Measurements from ENCODE around the gene EMCN. TPM values are rescaled to one million over a fixed set of nuclear protein-coding genes. Genes with fewer than 3 reads are reported as not detected.
"Not testable (repeated sequence)": the region's sequence is repeated elsewhere in the genome, so short reads cannot be mapped to it uniquely, and the experiment has no call there.

EMCN gene
- total RNA-seq, 3 donors from 2014 or later (not counting 1 experiment from before 2014, with no cell fraction given), result not detected

GRCh38 chr4:100414016-100414790, 103.6 kb downstream of the EMCN start:
- no peak for ATAC-seq
- H3K4me3 ChIP-seq (ENCODE audit: low read length), result no peak overlapping the region
- intact Hi-C loops (cut with micrococcal nuclease), result no loop called here
- Mint-ChIP-seq H3K4me1 (no peaks in the 10 kb centered on the region), H3K9me3 (no peaks in the 10 kb centered on the region), H3K27ac (no peak overlapping the region), H3K36me3 (no peaks in the 10 kb centered on the region), H3K27me3 (ENCODE audit: low read depth in 2 of 2) (peaks cover 0 to 3% of the 10 kb centered on the region in 2 donors), H3K4me3 (no peak overlapping the region)
- no peak for TF ChIP-seq CTCF (IDR thresholded peaks at IDR 0.05)
- H3K36me3 ChIP-seq (ENCODE audit: control insufficient read depth, insufficient read depth, low read length), result no peaks in the 10 kb centered on the region
- no peaks in the 10 kb centered on the region for H3K9me3 ChIP-seq (ENCODE audit: control insufficient read depth, insufficient read depth, low read length)
- H3K27ac ChIP-seq (ENCODE audit: low read length), result no peak overlapping the region
- WGBS (ENCODE audit: insufficient coverage), result 91% methylated on average over 2 of the region's 3 CpGs
- no peaks in the 10 kb centered on the region for H3K4me1 ChIP-seq (ENCODE audit: control insufficient read depth, insufficient read depth, low read length)
- no peaks in the 10 kb centered on the region for H3K27me3 ChIP-seq (ENCODE audit: control insufficient read depth, insufficient read depth, low read length)
- no peak for DNase-seq

GRCh38 chr4:100391863-100392262, 126.0 kb downstream of the EMCN start:
- H3K9me3 ChIP-seq (ENCODE audit: control insufficient read depth, insufficient read depth, low read length), result no peaks in the 10 kb centered on the region
- no peaks in the 10 kb centered on the region for H3K4me1 ChIP-seq (ENCODE audit: control insufficient read depth, insufficient read depth, low read length)
- no peaks in the 10 kb centered on the region for H3K36me3 ChIP-seq (ENCODE audit: control insufficient read depth, insufficient read depth, low read length)
- peaks cover 0 to 2% of the 10 kb centered on the region in 2 donors for H3K9me3 Mint-ChIP-seq
- no peaks in the 10 kb centered on the region for H3K4me1 Mint-ChIP-seq
- no peak overlapping the region for H3K4me3 ChIP-seq (ENCODE audit: low read length)
- ATAC-seq, result no peak
- no peaks in the 10 kb centered on the region for H3K27me3 ChIP-seq (ENCODE audit: control insufficient read depth, insufficient read depth, low read length)
- no peak overlapping the region for H3K27ac Mint-ChIP-seq
- WGBS (ENCODE audit: insufficient coverage), result no CpG with 5 or more reads among the region's 1 CpG
- H3K27ac ChIP-seq (ENCODE audit: low read length), result no peak overlapping the region
- DNase-seq, result no peak
- intact Hi-C loops (cut with micrococcal nuclease), result no loop called here
- no peak for TF ChIP-seq CTCF (IDR thresholded peaks at IDR 0.05)
- peaks cover 2 to 7% of the 10 kb centered on the region in 2 donors for H3K27me3 Mint-ChIP-seq (ENCODE audit: low read depth in 2 of 2)
- no peaks in the 10 kb centered on the region for H3K36me3 Mint-ChIP-seq
- no peak overlapping the region for H3K4me3 Mint-ChIP-seq

- no peak overlapping the region for H3K4me3 Mint-ChIP-seq
- H3K9me3 Mint-ChIP-seq, result peaks cover 0 to 2% of the 10 kb centered on the region in 2 donors
- DNase-seq, result no peak
- Histone ChIP-seq H3K4me1 (ENCODE audit: control insufficient read depth, insufficient read depth, low read length) (no peaks in the 10 kb centered on the region), H3K27ac (ENCODE audit: low read length) (no peak overlapping the region), H3K4me3 (ENCODE audit: low read length) (no peak overlapping the region), H3K27me3 (ENCODE audit: control insufficient read depth, insufficient read depth, low read length) (no peaks in the 10 kb centered on the region), H3K36me3 (ENCODE audit: control insufficient read depth, insufficient read depth, low read length) (no peaks in the 10 kb centered on the region), H3K9me3 (ENCODE audit: control insufficient read depth, insufficient read depth, low read length) (no peaks in the 10 kb centered on the region)
- no peak for ATAC-seq
- no CpG with 5 or more reads among the region's 1 CpG for WGBS (ENCODE audit: insufficient coverage)
- peaks cover 2 to 5% of the 10 kb centered on the region in 2 donors for H3K27me3 Mint-ChIP-seq (ENCODE audit: low read depth in 2 of 2)
- intact Hi-C loops (cut with micrococcal nuclease), result no loop called here
- no peaks in the 10 kb centered on the region for H3K36me3 Mint-ChIP-seq
- no peak overlapping the region for H3K27ac Mint-ChIP-seq
- TF ChIP-seq CTCF (IDR thresholded peaks at IDR 0.05), result no peak
- H3K4me1 Mint-ChIP-seq, result no peaks in the 10 kb centered on the region
Measured at GRCh38 chr4:100391086-100391485, 126.7 kb downstream of the EMCN start.

GRCh38 chr4:100386270-100386669, 131.6 kb downstream of the EMCN start:
- no peaks in the 10 kb centered on the region for H3K36me3 ChIP-seq (ENCODE audit: control insufficient read depth, insufficient read depth, low read length)
- no peaks in the 10 kb centered on the region for H3K4me1 ChIP-seq (ENCODE audit: control insufficient read depth, insufficient read depth, low read length)
- ATAC-seq (no peak), DNase-seq (no peak)
- Mint-ChIP-seq H3K9me3 (peaks cover 0 to 2% of the 10 kb centered on the region in 2 donors), H3K36me3 (no peaks in the 10 kb centered on the region), H3K27ac (no peak overlapping the region), H3K4me3 (no peak overlapping the region), H3K27me3 (ENCODE audit: low read depth in 2 of 2) (peaks cover 2 to 5% of the 10 kb centered on the region in 2 donors), H3K4me1 (no peaks in the 10 kb centered on the region)
- no peaks in the 10 kb centered on the region for H3K27me3 ChIP-seq (ENCODE audit: control insufficient read depth, insufficient read depth, low read length)
- intact Hi-C loops (cut with micrococcal nuclease), result no loop called here
- 69% methylated on average over 1 of the region's 1 CpG for WGBS (ENCODE audit: insufficient coverage)
- H3K4me3 ChIP-seq (ENCODE audit: low read length), result no peak overlapping the region
- TF ChIP-seq CTCF (IDR thresholded peaks at IDR 0.05), result no peak
- H3K27ac ChIP-seq (ENCODE audit: low read length), result no peak overlapping the region
- H3K9me3 ChIP-seq (ENCODE audit: control insufficient read depth, insufficient read depth, low read length), result no peaks in the 10 kb centered on the region

GRCh38 chr4:100380401-100380800, 137.4 kb downstream of the EMCN start:
- ATAC-seq; H3K27me3 Mint-ChIP-seq (ENCODE audit: low read depth in 2 of 2); H3K27me3 ChIP-seq (ENCODE audit: control insufficient read depth, insufficient read depth, low read length); H3K36me3 ChIP-seq (ENCODE audit: control insufficient read depth, insufficient read depth, low read length); DNase-seq; H3K9me3 ChIP-seq (ENCODE audit: control insufficient read depth, insufficient read depth, low read length); H3K4me1 Mint-ChIP-seq; H3K27ac Mint-ChIP-seq; H3K4me1 ChIP-seq (ENCODE audit: control insufficient read depth, insufficient read depth, low read length); H3K4me3 ChIP-seq (ENCODE audit: low read length); H3K27ac ChIP-seq (ENCODE audit: low read length); H3K4me3 Mint-ChIP-seq; H3K36me3 Mint-ChIP-seq; H3K9me3 Mint-ChIP-seq; intact Hi-C loops (cut with micrococcal nuclease): not testable (repeated sequence)
- WGBS (ENCODE audit: insufficient coverage), result 100% methylated on average over 1 of the region's 1 CpG
